Activated T-helper 2 cell treated with anti-CD3 and anti-CD28 coated beads, Interferon-gamma antibody, Interleukin-2, Interleukin-4, amounts not matched to agents 10 μg/mL and 5 μg/mL and 100 μg/mL, durations not matched to agents 14 hours and 24 hours and 36 hours (primary cell): ENCODE measurements around the gene GPANK1. TPM values are rescaled to one million over a fixed set of nuclear protein-coding genes. Genes with fewer than 3 reads are reported as not detected.

ENCODE experiments used
- DNase-seq: peaks from one replicate; pipeline ENCODE4 v3.0.0; 2021; ENCODE audit warnings: low spot score
- H3K27ac Mint-ChIP-seq: one replicate; pipeline ENCODE4 v1.8.0; 2021; ENCODE audit warnings: mixed read lengths
- H3K27me3 Mint-ChIP-seq: one replicate; pipeline ENCODE4 v1.8.0; 2021; ENCODE audit warnings: low read depth, mixed read lengths
- H3K36me3 Mint-ChIP-seq: one replicate; pipeline ENCODE4 v1.8.0; 2021; ENCODE audit warnings: low read depth, mixed read lengths
- H3K4me1 Mint-ChIP-seq: one replicate; pipeline ENCODE4 v1.8.0; 2021; ENCODE audit warnings: low read depth, mixed read lengths
- H3K4me3 Mint-ChIP-seq: one replicate; pipeline ENCODE4 v1.8.0; 2021; ENCODE audit warnings: low read depth, mild to moderate bottlenecking, moderate library complexity, mixed read lengths
- H3K9me3 Mint-ChIP-seq: one replicate; pipeline ENCODE4 v1.8.0; 2021; ENCODE audit warnings: mixed read lengths
- intact Hi-C: fragments of 100-400 bp; cut with micrococcal nuclease; formaldehyde crosslinking; loops from one replicate; pipeline ENCODE4 v1.15.1; 2023
- total RNA-seq: library from RNA; stranded (reverse); gene quantifications from 2 replicates; pipeline ENCODE4 v1.2.3, GENCODE V29; 2022

GPANK1 gene
- total RNA-seq, 1 donor from 2014 or later = 34.7 TPM

DNA sequence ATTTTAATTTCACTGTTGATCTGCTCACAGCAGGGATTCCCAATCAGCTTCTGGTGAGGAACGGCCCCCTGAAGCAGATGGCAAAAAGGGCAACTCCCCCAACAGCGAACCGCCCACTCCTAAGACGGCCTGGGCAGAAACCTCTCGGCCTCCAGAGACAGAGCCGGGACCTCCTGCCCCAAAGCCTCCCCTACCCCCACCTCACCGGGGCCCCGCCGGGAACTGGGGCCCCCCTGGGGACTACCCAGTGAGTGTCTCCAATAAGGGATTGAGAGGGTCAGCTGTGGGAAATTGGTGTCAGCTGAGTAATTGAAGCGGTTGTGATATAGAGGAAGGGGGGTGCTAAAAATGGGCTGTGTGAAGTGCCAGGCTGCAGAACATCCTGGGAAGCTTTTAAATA, 37.8 kb downstream of the GPANK1 start:
- no peak overlapping the region for H3K4me3 Mint-ChIP-seq
- H3K9me3 Mint-ChIP-seq = no peaks in the 10 kb centered on the region
- H3K36me3 Mint-ChIP-seq = peaks cover 93% of the 10 kb centered on the region
- no peaks in the 10 kb centered on the region for H3K27me3 Mint-ChIP-seq
- no peak for DNase-seq
- H3K4me1 Mint-ChIP-seq = peaks cover 19% of the 10 kb centered on the region
- no peak overlapping the region for H3K27ac Mint-ChIP-seq
- intact Hi-C loops = no loop called here

DNA sequence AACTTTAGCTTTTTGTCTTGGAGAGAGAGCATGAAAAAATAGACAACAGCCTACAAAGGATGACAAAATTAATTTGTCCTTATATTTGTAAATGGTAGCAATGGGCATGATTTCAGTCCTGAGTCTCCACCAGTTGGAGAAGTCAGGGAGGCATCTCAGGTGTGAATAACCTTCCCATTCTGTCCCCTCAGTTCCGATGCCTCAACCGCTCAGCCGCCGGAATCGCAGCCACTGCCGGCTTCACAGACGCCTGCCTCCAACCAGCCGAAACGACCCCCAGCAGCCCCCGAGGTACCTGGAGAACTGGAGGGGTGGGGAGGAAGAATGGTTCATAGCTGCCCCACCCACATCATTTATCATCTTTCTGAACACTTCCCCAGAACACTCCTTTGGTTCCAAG, 40.7 kb downstream of the GPANK1 start:
- Mint-ChIP-seq H3K4me1 (peaks cover 26% of the 10 kb centered on the region), H3K36me3 (peaks cover 77% of the 10 kb centered on the region), H3K4me3 (no peak overlapping the region), H3K27me3 (no peaks in the 10 kb centered on the region), H3K27ac (no peak overlapping the region), H3K9me3 (no peaks in the 10 kb centered on the region)
- DNase-seq = no peak
- intact Hi-C loops = no loop called here

DNA sequence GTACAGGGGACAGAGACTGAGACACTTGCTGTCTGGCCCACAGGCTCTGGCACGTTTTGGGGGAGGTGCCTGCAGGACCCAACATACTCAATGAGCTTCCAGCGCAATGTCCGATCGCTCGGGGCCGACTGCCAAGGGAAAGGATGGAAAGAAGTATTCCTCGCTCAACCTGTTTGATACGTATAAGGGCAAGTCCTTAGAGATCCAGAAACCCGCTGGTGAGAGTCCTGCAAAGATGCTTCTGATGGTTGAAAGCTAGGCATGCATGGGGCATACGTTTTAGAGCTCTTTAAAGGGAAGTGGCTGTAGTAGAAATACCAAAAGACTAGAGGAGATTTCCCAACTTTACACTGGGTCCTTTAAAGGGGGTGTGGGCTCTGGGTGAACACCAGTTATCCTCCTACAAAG, 42.1 kb downstream of the GPANK1 start:
- intact Hi-C loops = no loop called here
- H3K4me3 Mint-ChIP-seq = peak overlapping the region; percentile 94

DNA sequence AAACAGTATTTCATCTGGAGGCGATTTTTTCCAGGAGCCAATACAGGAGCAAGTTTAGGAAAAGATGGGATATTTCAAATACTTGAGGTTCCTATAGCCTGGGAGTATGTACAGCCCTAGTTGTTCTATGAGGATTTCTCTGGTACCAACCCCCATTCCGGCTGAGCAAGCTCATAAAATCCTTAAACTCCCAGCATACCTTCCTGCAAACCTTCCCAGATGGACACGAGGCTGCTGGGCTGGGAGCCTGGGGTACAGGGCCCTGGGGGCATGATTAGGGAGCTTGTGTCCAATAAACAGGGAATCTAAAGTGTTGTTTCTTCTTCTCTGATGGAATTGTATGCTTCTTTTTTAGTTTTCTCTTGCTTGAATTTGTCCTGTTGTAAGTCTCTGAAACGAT, 42.8 kb downstream of the GPANK1 start:
- peaks cover 59% of the 10 kb centered on the region for H3K36me3 Mint-ChIP-seq
- intact Hi-C loops = loop anchor here (2.0 kb wide), 1 partner anchor 117 kb away; no protein-coding TSS in a partner anchor
- DNase-seq = no peak

More for the DNA sequence above, 42.1 kb downstream of the GPANK1 start:
- H3K36me3 Mint-ChIP-seq = peaks cover 66% of the 10 kb centered on the region
- H3K9me3 Mint-ChIP-seq = no peaks in the 10 kb centered on the region
- no peak for DNase-seq
- no peaks in the 10 kb centered on the region for H3K27me3 Mint-ChIP-seq
- H3K4me1 Mint-ChIP-seq = peaks cover 26% of the 10 kb centered on the region
- H3K27ac Mint-ChIP-seq = peak overlapping the region; percentile 93

DNA sequence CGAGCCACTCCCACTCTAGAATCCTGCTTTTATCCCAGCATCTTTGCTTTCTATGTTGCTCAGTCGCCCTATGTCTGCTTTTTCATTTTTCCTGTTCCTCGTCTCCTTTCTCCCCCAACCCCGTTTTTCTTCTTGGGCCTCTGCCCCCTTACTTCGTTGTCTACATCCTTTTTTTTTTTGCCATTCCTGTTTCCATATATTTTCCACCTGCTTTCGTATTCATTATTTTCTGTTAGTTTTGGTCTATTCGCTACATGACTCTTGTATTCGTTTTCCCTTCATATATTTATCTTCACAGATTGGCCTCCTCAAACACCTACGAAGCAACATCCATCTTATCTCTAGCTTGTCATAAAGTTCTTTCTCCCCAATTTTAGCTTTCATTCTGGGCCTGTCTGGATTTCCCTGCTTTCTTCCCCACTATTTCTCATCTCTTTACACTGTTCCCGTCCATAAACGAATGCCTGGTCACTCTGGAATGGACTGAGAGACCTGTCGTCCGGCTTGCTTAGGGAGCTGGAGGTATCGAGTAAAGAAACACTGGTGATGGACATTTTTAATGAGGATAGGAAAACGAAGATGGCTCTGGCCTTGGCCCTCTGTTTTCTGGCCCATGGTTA, 43.4 kb downstream of the GPANK1 start:
- H3K9me3 Mint-ChIP-seq = no peaks in the 10 kb centered on the region
- DNase-seq = no peak
- H3K27me3 Mint-ChIP-seq = no peaks in the 10 kb centered on the region
- peaks cover 58% of the 10 kb centered on the region for H3K36me3 Mint-ChIP-seq
- peak overlapping the region; percentile 93 for H3K27ac Mint-ChIP-seq
- H3K4me1 Mint-ChIP-seq = peaks cover 25% of the 10 kb centered on the region
- intact Hi-C loops = loop anchor here (2.0 kb wide), 1 partner anchor 117 kb away; no protein-coding TSS in a partner anchor
- peak overlapping the region; percentile 94 for H3K4me3 Mint-ChIP-seq

More for the DNA sequence above, 42.8 kb downstream of the GPANK1 start:
- Mint-ChIP-seq H3K4me3 (peak overlapping the region; percentile 94), H3K27me3 (no peaks in the 10 kb centered on the region), H3K9me3 (no peaks in the 10 kb centered on the region), H3K4me1 (peaks cover 22% of the 10 kb centered on the region), H3K27ac (peak overlapping the region; percentile 93)

DNA sequence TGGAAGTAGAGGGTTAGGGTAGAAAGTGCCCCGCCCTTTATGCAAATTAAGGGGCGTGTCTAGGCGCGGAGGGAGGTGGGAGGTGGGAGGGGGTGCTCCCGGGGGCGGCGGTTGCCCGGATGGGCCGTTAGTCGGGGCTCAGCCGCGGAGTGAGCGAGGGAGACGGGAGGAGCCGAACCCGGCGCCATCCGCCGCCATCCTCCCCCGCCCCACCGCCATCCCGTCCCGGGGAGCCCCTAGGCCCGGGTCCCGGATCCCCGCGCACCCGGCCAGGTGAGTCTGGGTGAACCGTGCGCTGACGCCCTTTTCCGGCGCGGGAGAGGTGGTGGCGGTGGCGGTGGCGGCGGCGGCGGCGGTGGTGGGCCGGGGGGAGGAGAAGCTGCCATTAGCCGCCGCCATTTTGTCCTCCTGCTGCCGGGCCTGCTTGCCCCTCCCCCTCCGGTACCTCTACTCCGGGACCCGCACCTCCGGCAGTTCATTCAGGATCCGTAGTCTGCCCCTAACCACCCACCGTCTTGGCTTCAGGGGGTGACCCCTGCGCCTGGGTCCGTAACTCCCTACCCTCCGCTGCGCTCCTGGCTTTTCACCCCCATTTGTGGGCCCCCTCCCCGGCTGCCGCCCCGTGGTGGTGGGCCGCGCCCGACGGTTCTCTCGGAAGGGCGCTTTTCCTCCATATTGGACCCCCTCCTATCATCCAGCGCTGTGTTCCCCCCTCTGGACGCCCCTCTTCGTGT, 44.0 kb downstream of the GPANK1 start, which contains the start of gene PRRC2A:
Gene PRRC2A (plus strand): TSS at position 130 of the 734 bp plus-strand sequence. CDS start 2,075 bp downstream, outside the sequence.
- peak within 1 kb of the TSS; percentile 94 for H3K4me3 Mint-ChIP-seq
- no peaks in the 10 kb centered on the region for H3K27me3 Mint-ChIP-seq
- no peak for DNase-seq
- peaks cover 32% of the 10 kb centered on the region for H3K4me1 Mint-ChIP-seq
- peaks cover 51% of the 10 kb centered on the region for H3K36me3 Mint-ChIP-seq
- H3K9me3 Mint-ChIP-seq = no peaks in the 10 kb centered on the region
- peak within 1 kb of the TSS; percentile 94 for H3K27ac Mint-ChIP-seq
- intact Hi-C loops = loop anchor here (1.0 to 2.0 kb wide), 6 partner anchors 32 to 243 kb away; partner anchors contain the start of genes BAG6, DDX39B and NFKBIL1

DNA sequence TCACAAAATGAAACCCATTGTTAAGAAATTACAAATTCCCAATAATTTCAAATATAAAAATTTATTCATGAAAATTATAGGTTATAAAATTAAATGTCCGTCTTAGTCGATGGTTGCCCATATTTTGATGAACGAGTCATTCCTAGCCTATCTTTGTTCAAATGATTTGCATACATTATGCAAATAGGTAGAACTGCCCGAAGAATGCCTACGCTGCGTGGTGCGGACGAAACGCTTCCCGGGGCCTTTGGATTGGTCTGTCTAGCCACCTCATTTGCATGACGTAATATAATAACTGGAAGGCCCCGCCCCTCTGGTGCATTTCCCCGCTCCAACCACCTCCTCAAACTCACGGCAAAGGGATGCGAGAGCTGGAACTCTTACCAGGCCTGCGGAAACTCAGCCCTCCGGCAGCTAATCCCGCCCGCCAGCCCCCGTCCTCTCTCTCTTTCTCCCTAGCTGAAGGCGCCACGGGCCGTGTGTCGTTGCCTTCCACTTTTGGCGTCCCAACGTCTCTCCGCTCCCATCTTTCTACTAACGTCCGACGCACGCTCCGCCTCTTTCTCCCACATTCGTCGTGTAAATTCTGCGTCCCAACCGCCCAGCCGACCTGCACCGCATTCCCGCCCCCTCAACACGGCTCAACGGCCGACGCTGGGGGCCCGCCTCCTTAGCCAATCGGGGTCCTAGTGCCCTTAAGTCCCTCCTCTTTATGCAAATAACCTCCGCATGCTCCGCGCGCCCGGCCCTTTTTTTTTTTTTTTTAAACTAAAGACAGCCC, 44.8 kb downstream of the GPANK1 start:
- Mint-ChIP-seq H3K4me1 (peaks cover 39% of the 10 kb centered on the region), H3K4me3 (peak overlapping the region; percentile 81)
- intact Hi-C loops = loop anchor here (1.0 to 2.0 kb wide), 6 partner anchors 32 to 243 kb away; partner anchors contain the start of genes BAG6, DDX39B and NFKBIL1

DNA sequence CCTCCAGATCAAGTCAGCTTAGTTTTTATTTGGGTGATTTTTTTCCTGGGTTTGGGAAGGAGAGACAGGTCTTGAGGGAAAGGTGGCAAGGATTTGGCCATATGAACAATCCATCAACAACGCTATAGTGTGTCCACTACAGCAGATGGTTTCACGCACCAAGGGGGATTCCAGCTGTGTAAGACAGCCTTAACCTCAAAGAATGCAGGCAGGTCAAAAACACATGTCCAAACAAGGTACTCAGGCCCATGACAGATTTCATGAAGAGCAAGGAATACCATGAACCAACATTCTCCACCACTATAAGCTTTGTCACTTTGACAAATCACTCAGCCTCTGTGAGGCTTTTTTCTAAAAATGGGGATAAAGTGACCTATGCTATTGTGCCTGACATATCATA, 47.8 kb downstream of the GPANK1 start:
- no peaks in the 10 kb centered on the region for H3K27me3 Mint-ChIP-seq
- no peak overlapping the region for H3K27ac Mint-ChIP-seq
- H3K4me1 Mint-ChIP-seq = peaks cover 32% of the 10 kb centered on the region
- peak overlapping the region; percentile 77 for H3K4me3 Mint-ChIP-seq
- DNase-seq = no peak
- intact Hi-C loops = no loop called here
- H3K36me3 Mint-ChIP-seq = peaks cover 17% of the 10 kb centered on the region
- no peaks in the 10 kb centered on the region for H3K9me3 Mint-ChIP-seq

More for the DNA sequence above, 44.8 kb downstream of the GPANK1 start:
- peak; percentile 98 for DNase-seq
- H3K27me3 Mint-ChIP-seq = no peaks in the 10 kb centered on the region
- H3K9me3 Mint-ChIP-seq = no peaks in the 10 kb centered on the region
- peak overlapping the region; percentile 94 for H3K27ac Mint-ChIP-seq
- H3K36me3 Mint-ChIP-seq = peaks cover 44% of the 10 kb centered on the region

DNA sequence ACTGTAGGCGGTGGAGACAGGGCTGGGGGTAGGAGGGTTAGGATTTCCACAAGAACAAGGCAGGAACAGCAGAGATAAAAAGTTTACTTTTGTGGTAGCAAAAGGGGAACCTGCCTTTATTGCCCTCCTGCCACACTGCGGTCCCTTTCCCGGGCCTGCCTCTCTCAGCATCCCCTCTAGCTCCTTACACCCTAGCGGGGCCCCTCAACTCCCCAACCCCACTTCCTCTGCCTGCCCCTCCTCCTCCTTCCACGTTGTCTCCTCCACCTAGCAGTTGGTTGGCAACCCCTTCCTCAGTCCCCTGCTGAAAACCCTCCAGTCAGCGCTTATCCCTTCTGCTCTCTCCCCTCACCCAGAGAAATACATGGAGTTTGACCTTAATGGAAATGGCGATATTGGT, 49.0 kb downstream of the GPANK1 start:
- Mint-ChIP-seq H3K9me3 (no peaks in the 10 kb centered on the region), H3K36me3 (peaks cover 7% of the 10 kb centered on the region), H3K4me3 (peak overlapping the region; percentile 77), H3K4me1 (peaks cover 26% of the 10 kb centered on the region), H3K27ac (peak overlapping the region; percentile 85), H3K27me3 (peaks cover 1% of the 10 kb centered on the region)
- DNase-seq = peak; percentile 34
- intact Hi-C loops = no loop called here

DNA sequence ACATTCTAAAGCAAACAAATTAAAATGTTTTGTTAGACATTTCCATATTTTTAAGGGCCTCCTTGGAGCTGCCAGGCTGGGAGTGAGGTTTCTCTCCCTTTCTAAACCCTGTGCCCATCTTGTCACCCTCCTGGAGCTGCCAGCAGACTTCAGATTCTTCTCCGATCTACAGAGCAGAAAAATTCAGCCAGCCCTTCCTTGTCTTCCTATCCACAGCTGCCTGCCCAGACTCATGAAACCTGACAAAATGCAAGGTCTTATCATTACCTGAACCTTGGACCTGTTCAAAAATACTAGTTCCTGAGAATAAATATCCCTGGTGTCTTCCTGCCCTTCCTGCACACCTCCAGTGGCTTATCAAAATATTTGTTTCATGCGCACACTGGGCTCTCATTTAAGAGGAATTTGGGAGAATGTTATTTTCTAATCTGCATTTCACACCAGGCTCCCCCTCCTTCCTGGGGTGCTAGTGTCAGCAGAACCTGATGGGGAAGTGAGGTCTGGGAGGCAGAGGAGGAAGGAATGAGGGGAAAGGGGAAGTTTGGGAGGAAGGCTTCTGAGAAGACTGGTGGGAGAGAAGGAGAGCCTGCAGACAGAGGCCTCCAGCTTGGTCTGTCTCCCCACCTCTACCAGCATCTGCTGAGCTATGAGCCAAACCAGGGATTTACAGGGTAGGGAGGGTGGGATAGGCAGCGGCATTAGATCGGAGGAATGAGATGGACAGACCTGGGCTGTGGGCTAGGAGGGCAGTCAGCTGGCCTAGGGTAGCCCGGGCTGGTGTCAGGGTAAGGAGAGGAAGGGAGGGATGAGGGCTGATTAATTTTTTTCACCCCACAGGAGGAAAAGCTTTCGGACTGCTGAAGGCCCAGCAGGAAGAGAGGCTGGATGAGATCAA, 49.9 kb downstream of the GPANK1 start, which contains the start of gene AIF1:
Gene AIF1 (plus strand): TSS at position 551 of the 895 bp plus-strand sequence. CDS start 96 bp downstream, at position 647.
- DNase-seq = no peak
- H3K27ac Mint-ChIP-seq = peak within 1 kb of the TSS; percentile 85
- peaks cover 1% of the 10 kb centered on the region for H3K27me3 Mint-ChIP-seq
- H3K9me3 Mint-ChIP-seq = no peaks in the 10 kb centered on the region
- intact Hi-C loops = no loop called here
- peaks cover 26% of the 10 kb centered on the region for H3K4me1 Mint-ChIP-seq
- peaks cover 7% of the 10 kb centered on the region for H3K36me3 Mint-ChIP-seq
- H3K4me3 Mint-ChIP-seq = peak within 1 kb of the TSS; percentile 77

DNA sequence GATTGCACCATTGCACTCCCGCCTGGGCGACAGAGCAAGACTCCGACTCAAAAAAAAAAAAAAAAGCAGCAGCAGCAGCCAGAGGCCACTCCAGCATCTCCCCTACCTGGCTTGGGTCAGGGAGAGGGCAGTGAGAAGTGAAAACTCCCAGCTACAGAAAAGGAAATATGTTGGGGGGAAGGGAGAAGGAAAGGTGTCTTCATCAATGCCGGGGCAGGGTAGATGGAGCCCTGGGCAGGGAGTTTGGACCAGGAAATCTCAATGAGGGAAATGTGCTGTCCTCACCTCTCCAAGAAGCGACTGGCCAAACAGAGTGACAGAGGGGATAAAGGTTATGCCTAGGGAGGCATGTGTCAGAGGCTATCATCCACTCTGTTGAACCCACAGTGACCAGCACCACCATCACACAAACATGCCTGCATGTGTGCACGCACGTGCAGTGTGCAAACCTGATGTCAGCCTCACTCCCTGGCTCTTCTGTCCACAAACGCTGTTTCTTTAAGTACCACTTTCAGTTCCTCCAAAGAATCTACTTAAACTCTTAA, 50.6 kb downstream of the GPANK1 start:
- H3K27ac Mint-ChIP-seq = no peak overlapping the region
- no peaks in the 10 kb centered on the region for H3K9me3 Mint-ChIP-seq
- no peak overlapping the region for H3K4me3 Mint-ChIP-seq
- H3K4me1 Mint-ChIP-seq = peaks cover 24% of the 10 kb centered on the region
- H3K27me3 Mint-ChIP-seq = peaks cover 1% of the 10 kb centered on the region
- intact Hi-C loops = no loop called here
- peaks cover 7% of the 10 kb centered on the region for H3K36me3 Mint-ChIP-seq
- no peak for DNase-seq
